GM18861 (cell line): ENCODE results near the gene DDX28.

ENCODE experiments used
- ATAC-seq: cut with Tn5 transposase; IDR thresholded peaks from one replicate; pipeline ENCODE4 v1.9.1; 2021; ENCODE audit not compliant: unreplicated experiment

The DDX28 gene

GRCh38 chr16:67971111-67971510, 51.9 kb downstream of the DDX28 start:
- no peak for ATAC-seq
